ENCODE results near the gene APLP1. TPM values are rescaled to one million over a fixed set of nuclear protein-coding genes. Genes with fewer than 3 reads are reported as not detected.
A peak's percentile ranks its signal among the peaks of the same experiment; 100 is the strongest.

APLP1 gene
- total RNA-seq, 1 donor from 2014 or later = 2.1 TPM

DNA sequence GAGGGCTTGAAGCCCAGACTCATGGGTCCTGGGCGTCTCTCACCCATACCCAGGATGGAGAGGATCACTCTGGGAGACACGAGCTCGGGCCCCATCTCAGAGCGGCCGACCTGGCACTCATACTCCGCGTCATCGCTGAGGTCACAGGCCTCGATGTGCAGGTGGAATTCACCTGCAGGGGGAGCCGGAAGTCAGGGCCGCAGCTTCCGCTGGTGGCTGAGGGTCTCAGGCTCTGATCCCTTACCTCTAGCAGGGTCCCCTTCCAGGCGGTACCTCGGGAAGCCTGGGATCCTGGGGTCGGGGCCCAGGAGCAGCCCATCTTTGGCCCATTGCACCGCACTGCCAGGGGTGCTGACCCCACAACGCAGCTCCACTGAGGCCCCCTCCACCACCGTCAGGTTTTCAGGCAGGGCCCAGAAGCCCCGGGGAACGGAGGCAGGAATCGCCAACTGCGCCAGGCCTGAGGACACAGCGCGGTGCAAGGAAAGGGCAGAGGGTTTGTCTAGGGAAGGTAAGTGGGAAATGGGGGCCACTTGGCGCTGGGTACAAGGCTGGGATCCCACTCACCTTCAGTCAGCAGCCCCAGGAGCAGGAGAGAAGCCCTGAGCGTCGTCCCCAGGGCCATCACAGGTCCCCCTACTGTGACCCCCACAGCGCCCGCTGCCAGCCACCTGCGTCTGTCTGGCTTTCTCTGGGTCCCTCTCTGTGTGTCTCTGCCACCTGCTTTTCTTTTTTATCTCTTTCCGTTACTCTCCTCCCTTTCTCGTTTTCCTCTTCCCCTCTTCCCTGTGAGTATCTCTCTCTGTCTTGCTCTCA lies 17.0 kb upstream of the APLP1 start:
- no peak overlapping the region for H3K4me3 ChIP-seq (ENCODE audit: low read length in 3 of 3)
- H3K36me3 ChIP-seq (ENCODE audit: control insufficient read depth in 3 of 3, insufficient read depth in 3 of 3, low read length in 3 of 3) = no peaks in the 10 kb centered on the region
- H3K27me3 ChIP-seq (ENCODE audit: control insufficient read depth in 3 of 3, insufficient read depth in 3 of 3, low read length in 3 of 3) = peaks cover 69 to 77% (median 73%) of the 10 kb centered on the region in 3 donors
- H3K27ac ChIP-seq (ENCODE audit: low read depth, low read length) = no peak overlapping the region
- H3K9me3 ChIP-seq (ENCODE audit: control insufficient read depth in 3 of 3, low read length in 3 of 3) = no peaks in the 10 kb centered on the region
- no peak overlapping the region for H3K9ac ChIP-seq (ENCODE audit: low read depth in 1 of 3, low read length in 3 of 3)
- H3K4me1 ChIP-seq (ENCODE audit: control insufficient read depth in 3 of 3, insufficient read depth in 3 of 3, low read length in 3 of 3) = no peaks in the 10 kb centered on the region

DNA sequence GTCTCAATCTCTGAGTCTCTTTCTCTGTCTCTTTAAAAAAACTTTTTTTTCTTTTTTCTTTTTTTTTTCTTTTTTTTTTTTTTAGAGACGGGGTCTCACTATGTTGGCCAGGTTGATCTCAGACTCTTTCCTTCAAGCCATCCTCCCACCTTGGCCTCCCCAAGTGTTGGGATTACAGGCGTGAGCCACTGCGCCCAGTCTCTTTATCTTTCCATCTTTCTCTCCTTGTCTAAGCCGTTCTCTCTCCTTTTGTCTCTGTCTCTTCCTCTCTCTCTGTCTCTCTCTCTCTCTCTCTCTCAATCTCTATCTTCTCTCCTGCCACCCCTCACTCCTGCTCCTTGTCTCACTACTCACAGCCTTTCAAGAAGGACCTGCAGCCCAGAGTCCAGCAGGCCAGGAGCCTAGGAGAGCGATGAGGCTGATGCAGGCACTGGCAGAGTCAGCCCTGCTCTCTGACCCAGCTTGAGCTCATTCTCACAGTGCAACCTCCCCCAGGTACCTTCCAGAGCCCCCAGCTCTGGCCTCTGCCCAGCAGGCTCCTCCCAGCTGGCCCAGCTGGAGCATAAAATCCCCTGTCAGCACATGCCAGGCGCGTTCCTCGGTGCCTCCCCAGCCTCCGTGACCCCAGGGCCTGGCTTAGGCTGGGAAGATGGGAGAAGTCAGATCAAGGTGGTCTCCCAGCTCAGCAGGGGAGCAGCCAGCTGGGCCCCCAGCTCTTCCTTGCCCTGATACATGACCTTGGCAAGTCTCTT lies 16.2 kb upstream of the APLP1 start, which contains the start of gene NPHS1:
NPHS1 (minus strand) TSS at position 476 of the 752 bp plus-strand sequence. CDS start 667 bp downstream, outside the sequence.
- peaks cover 72 to 82% (median 80%) of the 10 kb centered on the region in 3 donors for H3K27me3 ChIP-seq (ENCODE audit: control insufficient read depth in 3 of 3, insufficient read depth in 3 of 3, low read length in 3 of 3)
- peaks cover 0 to 3% (median 2%) of the 10 kb centered on the region in 3 donors for H3K4me1 ChIP-seq (ENCODE audit: control insufficient read depth in 3 of 3, insufficient read depth in 3 of 3, low read length in 3 of 3)
- no peak within 1 kb of the TSS for H3K9ac ChIP-seq (ENCODE audit: low read depth in 1 of 3, low read length in 3 of 3)
- no peak within 1 kb of the TSS for H3K4me3 ChIP-seq (ENCODE audit: low read length in 3 of 3)
- H3K36me3 ChIP-seq (ENCODE audit: control insufficient read depth in 3 of 3, insufficient read depth in 3 of 3, low read length in 3 of 3) = no peaks in the 10 kb centered on the region
- H3K9me3 ChIP-seq (ENCODE audit: control insufficient read depth in 3 of 3, low read length in 3 of 3) = no peaks in the 10 kb centered on the region
- H3K27ac ChIP-seq (ENCODE audit: low read depth, low read length) = no peak within 1 kb of the TSS

DNA sequence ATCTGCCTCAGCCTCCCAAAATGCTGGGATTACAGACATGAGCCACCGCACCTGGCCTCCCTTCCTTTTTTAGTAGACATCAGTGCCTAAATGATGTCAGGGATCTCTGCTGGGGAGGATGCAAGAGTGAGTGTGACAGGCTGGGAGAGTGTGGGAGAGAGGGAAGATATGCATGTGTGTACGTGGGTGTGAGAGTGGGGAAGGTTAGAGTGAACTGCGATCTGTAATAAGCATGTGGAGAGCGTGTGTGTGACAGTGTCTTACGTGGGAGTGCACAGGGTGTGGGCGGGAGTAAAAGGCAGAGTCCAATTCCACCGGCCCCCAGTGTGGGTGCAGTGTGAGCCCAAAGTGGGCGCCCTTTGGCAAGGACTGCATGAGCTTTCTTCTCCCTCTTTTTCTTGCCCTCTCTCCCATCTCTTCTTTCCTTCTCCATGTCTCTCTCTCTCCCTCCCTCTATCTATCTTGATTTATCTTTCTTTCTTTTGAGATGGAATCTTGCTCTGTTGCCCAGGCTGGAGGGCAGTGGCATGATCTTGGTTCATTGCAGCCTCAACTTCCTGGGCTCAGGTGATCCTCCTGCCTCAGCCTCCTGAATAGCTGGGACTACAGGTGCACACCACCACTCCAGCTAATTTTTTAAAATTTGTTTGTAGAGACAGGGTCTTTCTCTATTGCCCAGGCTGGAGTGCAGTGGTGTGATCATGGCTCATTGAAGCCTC lies 15.2 kb upstream of the APLP1 start:
- H3K9ac ChIP-seq (ENCODE audit: low read depth in 1 of 3, low read length in 3 of 3) = no peak overlapping the region
- no peaks in the 10 kb centered on the region for H3K9me3 ChIP-seq (ENCODE audit: control insufficient read depth in 3 of 3, low read length in 3 of 3)
- H3K4me3 ChIP-seq (ENCODE audit: low read length in 3 of 3) = no peak overlapping the region
- H3K4me1 ChIP-seq (ENCODE audit: control insufficient read depth in 3 of 3, insufficient read depth in 3 of 3, low read length in 3 of 3) = peaks cover 0 to 3% (median 2%) of the 10 kb centered on the region in 3 donors
- H3K27me3 ChIP-seq (ENCODE audit: control insufficient read depth in 3 of 3, insufficient read depth in 3 of 3, low read length in 3 of 3) = peaks cover 72 to 86% (median 78%) of the 10 kb centered on the region in 3 donors
- H3K36me3 ChIP-seq (ENCODE audit: control insufficient read depth in 3 of 3, insufficient read depth in 3 of 3, low read length in 3 of 3) = no peaks in the 10 kb centered on the region
- no peak overlapping the region for H3K27ac ChIP-seq (ENCODE audit: low read depth, low read length)

DNA sequence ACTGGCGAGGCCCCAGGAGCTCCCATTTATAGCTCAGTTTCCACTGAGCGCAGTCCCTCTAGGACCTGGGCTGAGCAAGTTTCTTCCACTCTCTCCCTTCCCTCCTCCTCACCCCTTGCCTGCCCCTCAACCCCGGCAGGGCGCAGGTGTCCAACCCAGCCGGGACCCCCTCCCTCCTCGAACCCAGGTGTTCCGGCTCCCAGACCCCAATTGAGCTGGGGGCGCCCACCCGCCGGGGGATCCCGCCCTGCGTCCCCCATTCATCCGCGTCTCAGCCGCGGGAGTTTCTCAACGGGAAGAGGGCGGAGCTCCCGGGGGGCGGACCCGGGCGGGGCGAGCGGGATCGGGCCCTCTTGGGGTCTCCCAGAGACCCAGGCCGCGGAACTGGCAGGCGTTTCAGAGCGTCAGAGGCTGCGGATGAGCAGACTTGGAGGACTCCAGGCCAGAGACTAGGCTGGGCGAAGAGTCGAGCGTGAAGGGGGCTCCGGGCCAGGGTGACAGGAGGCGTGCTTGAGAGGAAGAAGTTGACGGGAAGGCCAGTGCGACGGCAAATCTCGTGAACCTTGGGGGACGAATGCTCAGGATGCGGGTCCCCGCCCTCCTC lies 11.7 kb upstream of the APLP1 start, which contains the start of gene KIRREL2:
KIRREL2 (plus strand) TSS at position 366 of the 604 bp plus-strand sequence; CDS start at position 575, 209 bp downstream.
- H3K27me3 ChIP-seq (ENCODE audit: control insufficient read depth in 3 of 3, insufficient read depth in 3 of 3, low read length in 3 of 3) = peaks cover 75 to 84% (median 79%) of the 10 kb centered on the region in 3 donors
- no peak within 1 kb of the TSS for H3K27ac ChIP-seq (ENCODE audit: low read depth, low read length)
- no peak within 1 kb of the TSS for H3K9ac ChIP-seq (ENCODE audit: low read depth in 1 of 3, low read length in 3 of 3)
- peak within 1 kb of the TSS in 2 of 3 donors; percentile 35 to 40 for H3K4me3 ChIP-seq (ENCODE audit: low read length in 3 of 3)
- no peaks in the 10 kb centered on the region for H3K36me3 ChIP-seq (ENCODE audit: control insufficient read depth in 3 of 3, insufficient read depth in 3 of 3, low read length in 3 of 3)
- H3K9me3 ChIP-seq (ENCODE audit: control insufficient read depth in 3 of 3, low read length in 3 of 3) = no peaks in the 10 kb centered on the region
- peaks cover 0 to 3% (median 2%) of the 10 kb centered on the region in 3 donors for H3K4me1 ChIP-seq (ENCODE audit: control insufficient read depth in 3 of 3, insufficient read depth in 3 of 3, low read length in 3 of 3)

DNA sequence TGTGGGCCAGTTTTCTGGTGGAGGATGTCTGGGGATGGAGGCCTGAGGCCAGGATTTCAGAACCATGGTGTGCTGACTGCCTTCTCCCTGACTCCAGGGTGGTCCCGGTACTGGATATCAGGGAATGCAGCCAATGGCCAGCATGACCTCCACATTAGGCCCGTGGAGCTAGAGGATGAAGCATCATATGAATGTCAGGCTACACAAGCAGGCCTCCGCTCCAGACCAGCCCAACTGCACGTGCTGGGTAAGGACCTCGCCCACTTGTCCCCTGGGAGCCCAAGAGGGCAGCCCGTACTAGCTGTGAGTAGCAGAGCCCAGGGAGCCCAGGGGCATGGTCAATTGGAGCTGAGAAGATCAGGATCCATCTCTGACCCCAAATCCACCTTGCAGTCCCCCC lies 10.1 kb upstream of the APLP1 start:
- Histone ChIP-seq H3K9ac (ENCODE audit: low read depth in 1 of 3, low read length in 3 of 3) (no peak overlapping the region), H3K9me3 (ENCODE audit: control insufficient read depth in 3 of 3, low read length in 3 of 3) (no peaks in the 10 kb centered on the region), H3K27me3 (ENCODE audit: control insufficient read depth in 3 of 3, insufficient read depth in 3 of 3, low read length in 3 of 3) (peaks cover 71 to 82% (median 79%) of the 10 kb centered on the region in 3 donors), H3K4me3 (ENCODE audit: low read length in 3 of 3) (no peak overlapping the region), H3K27ac (ENCODE audit: low read depth, low read length) (no peak overlapping the region), H3K4me1 (ENCODE audit: control insufficient read depth in 3 of 3, insufficient read depth in 3 of 3, low read length in 3 of 3) (peaks cover 0 to 3% (median 2%) of the 10 kb centered on the region in 3 donors), H3K36me3 (ENCODE audit: control insufficient read depth in 3 of 3, insufficient read depth in 3 of 3, low read length in 3 of 3) (no peaks in the 10 kb centered on the region)

DNA sequence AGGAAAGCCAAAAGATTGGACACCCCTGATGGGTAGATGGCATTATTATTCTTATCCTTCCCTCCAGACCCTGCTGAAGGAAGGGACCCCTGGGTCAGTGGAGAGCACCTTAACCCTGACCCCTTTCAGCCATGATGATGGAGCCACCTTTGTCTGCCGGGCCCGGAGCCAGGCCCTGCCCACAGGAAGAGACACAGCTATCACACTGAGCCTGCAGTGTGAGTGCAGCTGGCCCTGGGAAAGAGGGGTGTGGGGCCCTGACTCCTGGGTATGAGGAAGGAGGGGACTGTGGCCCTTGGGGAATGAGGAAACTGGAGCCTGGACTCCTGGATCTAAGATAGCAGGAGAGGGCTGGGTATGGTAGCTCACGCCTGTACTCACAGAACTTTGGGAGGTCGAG lies 9.0 kb upstream of the APLP1 start:
- Histone ChIP-seq H3K4me3 (ENCODE audit: low read length in 3 of 3) (no peak overlapping the region), H3K9me3 (ENCODE audit: control insufficient read depth in 3 of 3, low read length in 3 of 3) (no peaks in the 10 kb centered on the region), H3K9ac (ENCODE audit: low read depth in 1 of 3, low read length in 3 of 3) (no peak overlapping the region), H3K36me3 (ENCODE audit: control insufficient read depth in 3 of 3, insufficient read depth in 3 of 3, low read length in 3 of 3) (no peaks in the 10 kb centered on the region), H3K4me1 (ENCODE audit: control insufficient read depth in 3 of 3, insufficient read depth in 3 of 3, low read length in 3 of 3) (peaks cover 0 to 3% (median 2%) of the 10 kb centered on the region in 3 donors), H3K27ac (ENCODE audit: low read depth, low read length) (no peak overlapping the region), H3K27me3 (ENCODE audit: control insufficient read depth in 3 of 3, insufficient read depth in 3 of 3, low read length in 3 of 3) (peaks cover 71 to 79% (median 77%) of the 10 kb centered on the region in 3 donors)

DNA sequence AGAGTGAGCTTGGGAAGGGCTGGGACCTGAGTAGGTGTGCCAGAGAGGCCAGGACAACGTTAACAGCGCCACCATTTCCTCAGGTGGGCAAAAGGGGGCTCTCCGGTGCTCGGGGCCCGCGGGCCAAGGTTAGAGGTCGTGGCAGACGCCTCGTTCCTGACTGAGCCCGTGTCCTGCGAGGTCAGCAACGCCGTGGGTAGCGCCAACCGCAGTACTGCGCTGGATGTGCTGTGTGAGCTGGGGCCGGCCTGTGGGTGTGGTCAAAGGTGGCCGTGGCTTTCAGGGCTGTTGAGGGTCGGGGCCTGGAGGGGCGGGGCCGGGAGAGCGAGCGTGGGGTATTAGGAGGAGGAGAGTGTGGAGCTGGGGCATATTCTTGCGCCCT lies 7.9 kb upstream of the APLP1 start:
- H3K9me3 ChIP-seq (ENCODE audit: control insufficient read depth in 3 of 3, low read length in 3 of 3) = no peaks in the 10 kb centered on the region
- H3K27ac ChIP-seq (ENCODE audit: low read depth, low read length) = no peak overlapping the region
- no peaks in the 10 kb centered on the region for H3K36me3 ChIP-seq (ENCODE audit: control insufficient read depth in 3 of 3, insufficient read depth in 3 of 3, low read length in 3 of 3)
- no peak overlapping the region for H3K9ac ChIP-seq (ENCODE audit: low read depth in 1 of 3, low read length in 3 of 3)
- H3K27me3 ChIP-seq (ENCODE audit: control insufficient read depth in 3 of 3, insufficient read depth in 3 of 3, low read length in 3 of 3) = peaks cover 66 to 75% (median 67%) of the 10 kb centered on the region in 3 donors
- H3K4me1 ChIP-seq (ENCODE audit: control insufficient read depth in 3 of 3, insufficient read depth in 3 of 3, low read length in 3 of 3) = peaks cover 0 to 3% (median 2%) of the 10 kb centered on the region in 3 donors
- no peak overlapping the region for H3K4me3 ChIP-seq (ENCODE audit: low read length in 3 of 3)

DNA sequence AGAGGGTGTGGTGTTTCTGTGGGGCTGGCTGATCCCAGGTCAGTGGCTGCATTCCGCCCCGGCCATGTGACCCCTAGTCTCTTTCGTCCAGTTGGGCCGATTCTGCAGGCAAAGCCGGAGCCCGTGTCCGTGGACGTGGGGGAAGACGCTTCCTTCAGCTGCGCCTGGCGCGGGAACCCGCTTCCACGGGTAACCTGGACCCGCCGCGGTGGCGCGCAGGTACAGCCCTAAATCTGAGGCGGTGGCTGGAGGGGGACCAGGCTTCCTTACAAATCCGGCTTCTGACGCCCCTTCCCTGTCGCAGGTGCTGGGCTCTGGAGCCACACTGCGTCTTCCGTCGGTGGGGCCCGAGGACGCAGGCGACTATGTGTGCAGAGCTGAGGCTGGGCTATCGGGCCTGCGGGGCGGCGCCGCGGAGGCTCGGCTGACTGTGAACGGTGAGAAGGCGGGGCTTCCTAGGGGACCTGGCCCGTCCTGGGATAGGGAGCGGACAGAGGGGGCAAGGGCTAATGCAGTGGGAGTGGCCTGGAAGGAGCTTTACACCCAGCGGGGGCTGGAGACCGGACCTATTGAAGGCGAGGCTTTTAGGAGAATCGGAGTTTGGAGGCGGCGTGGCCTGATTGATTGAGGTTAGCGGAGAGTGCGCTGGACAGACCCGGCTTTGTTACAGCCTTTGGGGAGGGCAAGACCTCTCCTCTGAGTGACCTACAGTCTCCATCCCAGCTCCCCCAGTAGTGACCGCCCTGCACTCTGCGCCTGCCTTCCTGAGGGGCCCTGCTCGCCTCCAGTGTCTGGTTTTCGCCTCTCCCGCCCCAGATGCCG lies 7.3 kb upstream of the APLP1 start:
- peaks cover 0 to 3% (median 2%) of the 10 kb centered on the region in 3 donors for H3K4me1 ChIP-seq (ENCODE audit: control insufficient read depth in 3 of 3, insufficient read depth in 3 of 3, low read length in 3 of 3)
- no peak overlapping the region for H3K9ac ChIP-seq (ENCODE audit: low read depth in 1 of 3, low read length in 3 of 3)
- H3K4me3 ChIP-seq (ENCODE audit: low read length in 3 of 3) = no peak overlapping the region
- no peaks in the 10 kb centered on the region for H3K9me3 ChIP-seq (ENCODE audit: control insufficient read depth in 3 of 3, low read length in 3 of 3)
- no peak overlapping the region for H3K27ac ChIP-seq (ENCODE audit: low read depth, low read length)
- H3K36me3 ChIP-seq (ENCODE audit: control insufficient read depth in 3 of 3, insufficient read depth in 3 of 3, low read length in 3 of 3) = no peaks in the 10 kb centered on the region
- peaks cover 60 to 75% (median 67%) of the 10 kb centered on the region in 3 donors for H3K27me3 ChIP-seq (ENCODE audit: control insufficient read depth in 3 of 3, insufficient read depth in 3 of 3, low read length in 3 of 3)
